HG03196 (cell line): Measurements from ENCODE around the gene ENOX1.
"Not testable (repeated sequence)": the region's sequence is repeated elsewhere in the genome, so short reads cannot be mapped to it uniquely, and the experiment has no call there.

Experiments
- ATAC-seq: cut with Tn5 transposase; IDR thresholded peaks from one replicate; pipeline ENCODE4 v1.9.1; 2021; ENCODE audit not compliant: unreplicated experiment

Gene ENOX1

GRCh38 chr13:43363156-43363953, 423.4 kb downstream of the ENOX1 start:
- ATAC-seq = no peak

DNA sequence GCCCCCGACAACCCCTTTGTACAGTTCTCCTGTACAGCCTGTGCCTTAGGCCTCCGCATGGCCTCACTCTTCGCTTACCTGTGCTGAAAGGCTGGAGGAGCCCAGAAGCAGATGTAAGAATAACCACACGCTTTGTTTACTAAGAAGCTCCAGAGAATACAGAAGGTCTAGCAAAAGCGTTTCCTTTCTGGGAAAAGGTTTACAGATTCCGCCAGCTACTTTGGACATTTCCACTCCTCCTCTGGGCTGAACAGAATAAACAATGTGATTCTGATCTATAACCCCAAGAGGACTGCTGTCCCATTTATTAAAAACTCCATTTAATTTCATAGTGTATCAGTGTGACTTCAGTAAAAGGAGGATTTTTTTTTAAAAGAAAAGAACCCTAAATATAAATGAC, 424.2 kb downstream of the ENOX1 start:
- ATAC-seq = no peak

DNA sequence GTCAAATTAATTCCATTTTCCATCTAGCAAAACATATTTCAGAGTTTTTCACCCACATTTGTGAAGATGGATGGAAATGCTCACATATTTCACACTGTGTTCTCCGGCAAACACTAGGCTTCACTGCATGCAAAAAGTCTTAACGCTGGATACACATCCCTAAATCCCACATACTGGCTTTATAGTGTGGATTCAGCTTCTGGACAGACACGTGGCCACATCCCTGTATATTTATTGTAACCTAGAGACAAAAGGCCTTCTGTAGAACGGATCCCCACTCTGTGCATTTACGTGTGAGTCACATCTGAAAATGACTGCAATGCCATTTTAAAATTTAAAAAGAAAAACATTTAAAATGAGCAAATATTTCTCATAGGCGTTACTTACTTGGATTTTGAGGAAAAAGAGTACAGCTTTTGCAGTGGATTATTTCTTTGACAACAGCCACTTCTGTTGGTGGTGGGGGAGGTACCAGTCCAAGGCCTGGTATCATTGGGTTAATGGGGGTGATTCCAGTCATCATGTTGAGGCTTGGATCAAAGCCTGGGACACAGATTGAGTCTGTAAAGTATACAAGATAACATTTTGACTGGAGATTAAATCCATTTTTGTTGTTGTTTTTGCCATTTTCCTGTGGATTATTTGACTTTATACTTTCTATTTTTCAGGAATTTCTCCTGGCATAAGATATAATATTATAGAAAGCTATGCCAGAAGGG, 425.7 kb downstream of the ENOX1 start:
- no peak for ATAC-seq

DNA sequence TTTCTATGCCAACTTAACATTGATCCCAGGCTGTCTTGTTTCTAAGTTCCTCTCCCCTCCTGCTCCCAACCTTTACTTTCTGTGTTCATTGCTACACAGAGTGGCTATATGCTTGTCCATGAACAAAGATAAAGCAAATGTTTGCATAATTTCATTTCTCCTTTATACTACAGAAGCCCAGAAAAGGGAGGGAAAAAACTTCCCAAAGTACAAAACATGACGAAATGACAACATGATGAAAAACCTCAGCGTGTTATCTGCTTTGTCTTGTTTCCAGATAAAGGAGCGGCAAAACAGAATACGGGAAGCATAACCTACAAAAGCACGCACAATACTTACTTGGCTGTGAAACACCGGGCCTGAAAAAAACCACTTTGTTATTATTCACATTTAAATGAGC, 426.6 kb downstream of the ENOX1 start:
- no peak for ATAC-seq

DNA sequence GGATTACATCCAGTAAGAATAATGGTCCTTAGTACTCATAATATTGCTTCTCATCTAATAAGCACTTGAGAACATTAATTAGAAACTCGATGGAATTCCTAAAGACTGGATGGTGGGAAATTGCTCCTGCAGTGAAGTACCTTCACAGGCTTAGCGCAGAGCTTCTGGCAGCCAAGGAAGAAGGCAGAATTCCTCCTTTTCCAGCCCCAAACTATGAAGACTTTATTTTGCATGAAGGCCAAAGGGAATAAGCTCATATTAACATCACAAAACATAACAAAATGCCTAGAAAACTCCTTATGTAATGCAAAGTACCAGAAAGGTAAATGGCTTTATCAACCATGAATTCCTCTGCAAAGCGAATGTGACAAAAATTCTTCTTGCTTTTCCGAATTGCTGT, 427.2 kb downstream of the ENOX1 start:
- ATAC-seq = no peak

- ATAC-seq = no peak
Observed at GRCh38 chr13:43357564-43357963, 429.2 kb downstream of the ENOX1 start.

DNA sequence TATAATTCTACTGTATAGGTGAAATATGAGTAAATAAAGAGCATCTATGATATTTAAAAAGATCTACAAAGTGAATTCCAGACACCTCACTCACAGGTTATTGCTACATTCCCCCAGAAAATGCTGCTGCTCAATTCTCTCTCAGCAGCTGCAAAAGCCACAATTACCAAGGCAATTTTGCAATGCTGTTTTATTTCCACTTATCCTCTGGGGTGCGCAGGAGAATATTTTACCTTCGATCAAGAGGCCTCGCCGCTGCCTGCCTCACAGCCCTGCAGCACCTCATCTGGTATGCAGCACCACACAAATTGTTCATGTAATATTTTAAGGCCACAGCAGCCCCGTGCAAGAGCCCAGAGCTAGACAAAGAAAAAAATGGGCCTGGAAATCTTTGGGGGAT, 430.2 kb downstream of the ENOX1 start:
- ATAC-seq = no peak

DNA sequence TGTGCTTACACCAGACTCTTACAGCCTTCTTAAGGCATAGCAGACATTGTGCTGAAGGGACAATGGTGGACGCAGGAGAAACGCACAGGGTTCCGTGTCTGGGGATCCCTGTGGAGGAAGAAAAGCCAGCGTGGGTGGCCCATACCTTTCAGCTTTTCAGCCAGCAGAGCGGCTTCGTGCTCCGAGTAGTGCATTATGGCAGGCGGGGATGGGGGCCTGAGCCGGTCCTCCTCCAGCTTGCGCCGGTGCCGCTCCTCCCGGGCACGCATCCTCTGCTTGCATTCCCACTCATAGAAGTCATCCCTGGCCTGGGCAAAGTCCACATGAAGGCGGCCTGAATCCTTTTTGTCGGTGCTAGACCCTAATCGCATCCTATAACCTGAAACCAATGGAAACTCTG, 431.0 kb downstream of the ENOX1 start:
- no peak for ATAC-seq

DNA sequence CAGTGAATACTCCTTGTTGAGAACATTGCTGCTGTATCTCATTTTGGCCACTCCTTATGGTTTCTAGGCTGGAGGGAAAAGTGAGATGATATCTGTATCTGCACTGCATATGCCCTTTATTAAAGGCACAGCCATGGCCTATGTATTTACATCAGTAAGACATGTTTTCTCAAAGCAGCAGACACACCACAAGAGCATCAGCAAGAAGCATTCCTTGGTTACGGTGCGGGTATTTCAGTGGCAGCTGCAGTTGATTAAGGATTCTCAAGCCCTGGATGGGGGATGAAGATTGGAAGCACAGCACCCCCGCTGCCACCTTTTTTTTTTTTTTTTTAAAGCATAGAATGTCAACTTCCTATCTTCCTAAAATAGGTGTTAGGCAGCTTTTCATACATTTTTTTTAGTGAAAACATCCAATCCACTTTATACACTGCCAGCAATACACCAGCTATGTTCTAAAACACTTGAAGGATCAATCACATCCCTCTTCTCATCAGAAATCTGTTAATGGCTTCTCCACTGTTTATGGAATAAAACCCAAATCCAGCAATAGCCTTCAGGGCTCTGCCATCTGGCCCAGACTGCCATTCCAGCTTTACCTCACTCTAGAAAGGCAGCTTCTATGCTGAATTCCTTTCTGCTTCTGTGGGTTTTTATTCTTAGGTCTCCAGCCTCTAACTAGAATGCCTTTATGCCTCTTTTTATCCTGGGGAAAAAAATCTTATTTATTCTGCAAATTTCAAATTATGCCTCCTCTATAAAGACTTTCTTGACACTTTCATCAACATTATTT, 432.4 kb downstream of the ENOX1 start:
- ATAC-seq = no peak

- no peak for ATAC-seq
Observed at GRCh38 chr13:43353631-43354030, 433.1 kb downstream of the ENOX1 start.

DNA sequence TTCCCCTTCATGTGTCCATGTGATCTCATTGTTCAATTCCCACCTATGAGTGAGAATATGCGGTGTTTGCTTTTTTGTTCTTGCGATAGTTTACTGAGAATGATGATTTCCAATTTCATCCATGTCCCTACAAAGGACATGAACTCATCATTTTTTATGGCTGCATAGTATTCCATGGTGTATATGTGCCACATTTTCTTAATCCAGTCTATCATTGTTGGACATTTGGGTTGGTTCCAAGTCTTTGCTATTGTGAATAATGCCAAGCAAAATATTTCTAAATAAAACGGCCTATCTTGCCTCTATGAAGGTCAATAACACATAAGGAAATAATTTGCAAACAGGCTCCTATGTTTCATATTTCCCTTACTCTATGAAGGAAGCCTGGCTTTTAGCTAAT, 435.2 kb downstream of the ENOX1 start:
- not testable (repeated sequence) for ATAC-seq

DNA sequence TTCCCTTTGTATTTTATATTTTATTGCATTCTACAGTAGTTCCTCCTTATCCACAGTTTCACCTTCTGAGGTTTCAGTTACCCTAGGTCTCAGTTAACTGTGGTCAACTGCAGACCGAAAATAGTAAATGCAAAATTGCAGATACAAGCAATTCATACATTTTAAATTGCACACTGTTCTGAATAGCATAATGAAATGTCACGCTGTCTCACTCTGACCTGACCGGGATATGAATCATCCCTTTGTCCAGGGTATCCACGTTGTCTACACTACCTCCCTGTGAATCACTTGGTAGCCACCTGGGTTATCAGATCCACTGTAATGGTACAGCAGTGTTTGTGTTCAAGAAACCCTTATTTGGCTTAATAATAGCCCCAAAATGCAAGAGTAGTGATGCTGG, 438.4 kb downstream of the ENOX1 start:
- no peak for ATAC-seq

DNA sequence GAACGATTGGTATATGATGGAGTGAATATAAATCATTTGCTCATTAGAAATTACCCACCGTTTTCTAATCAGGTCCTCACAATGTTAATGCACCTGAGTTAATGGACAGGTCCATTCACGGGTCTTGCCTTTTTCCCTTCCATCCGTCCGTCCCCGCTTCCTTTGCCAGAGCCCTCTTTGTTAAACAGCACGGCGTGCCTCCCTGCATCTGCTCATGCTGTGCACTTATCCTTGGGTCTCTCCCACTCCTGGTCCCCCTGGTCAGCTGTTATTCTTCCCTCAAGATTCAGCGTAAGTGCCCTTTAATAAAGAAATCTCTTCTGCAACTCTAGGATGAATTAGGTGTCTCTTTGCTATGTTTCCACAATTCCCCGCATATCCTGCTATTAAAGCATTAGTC, 438.9 kb downstream of the ENOX1 start:
- no peak for ATAC-seq

DNA sequence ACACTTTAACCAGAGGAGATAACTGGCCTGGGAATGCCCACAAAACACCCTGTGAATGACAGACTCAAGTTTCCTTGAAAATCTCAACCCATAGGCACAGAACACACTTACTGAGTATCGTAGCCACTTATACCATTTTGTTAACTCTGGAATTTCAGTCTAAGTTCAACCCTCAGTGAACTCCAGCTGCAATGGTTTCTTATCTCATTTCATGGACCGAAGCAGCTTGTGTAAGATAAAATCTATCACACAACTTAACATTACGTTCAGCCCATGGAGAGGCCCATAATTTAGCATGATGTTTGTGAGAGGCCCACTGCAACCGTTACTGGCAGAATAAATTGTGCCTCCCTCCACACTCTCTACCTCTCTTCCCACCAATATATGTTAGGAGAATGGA, 440.3 kb downstream of the ENOX1 start:
- ATAC-seq = no peak

DNA sequence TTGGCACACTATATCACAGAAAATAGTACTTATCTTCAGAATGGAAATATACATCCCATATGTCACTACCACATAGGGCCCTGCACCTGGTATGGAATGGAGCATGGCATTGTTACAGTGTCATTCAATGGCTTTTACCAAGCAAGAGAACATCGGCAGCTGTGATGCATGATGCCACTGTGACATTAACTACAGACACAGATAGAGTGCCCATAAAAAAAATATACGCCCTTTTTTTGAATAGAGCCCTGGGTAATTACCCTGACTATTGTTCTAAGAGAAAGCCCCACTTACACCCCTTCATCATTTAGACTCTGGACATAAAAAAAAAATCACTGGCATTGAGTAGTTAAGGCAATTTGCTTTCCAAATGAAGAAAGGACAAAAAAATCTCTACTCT, 443.1 kb downstream of the ENOX1 start:
- ATAC-seq = no peak

- ATAC-seq = no peak
Observed at GRCh38 chr13:43339805-43340550, 446.8 kb downstream of the ENOX1 start.

GRCh38 chr13:43339145-43339804, 447.5 kb downstream of the ENOX1 start:
- no peak for ATAC-seq

DNA sequence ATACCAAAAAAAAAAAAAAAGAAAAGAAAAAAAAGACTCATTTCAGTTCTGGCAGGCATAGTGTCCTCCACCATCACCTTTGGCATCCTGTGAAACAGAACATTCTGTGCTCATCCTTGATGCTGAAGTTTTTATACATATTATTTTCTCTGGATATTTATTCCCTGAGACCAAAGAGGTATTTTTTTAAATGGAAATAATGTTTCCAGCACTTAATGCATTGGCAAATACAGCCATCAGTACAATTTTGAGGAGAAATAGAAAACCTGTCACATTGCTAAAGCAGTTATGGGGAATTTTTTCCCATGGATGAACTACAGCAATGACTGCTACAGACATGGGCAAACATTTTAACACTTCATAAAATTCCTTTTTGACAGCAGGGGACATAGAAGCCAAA, 451.0 kb downstream of the ENOX1 start:
- no peak for ATAC-seq

- ATAC-seq = no peak
Observed at GRCh38 chr13:43333176-43333575, 453.6 kb downstream of the ENOX1 start.

DNA sequence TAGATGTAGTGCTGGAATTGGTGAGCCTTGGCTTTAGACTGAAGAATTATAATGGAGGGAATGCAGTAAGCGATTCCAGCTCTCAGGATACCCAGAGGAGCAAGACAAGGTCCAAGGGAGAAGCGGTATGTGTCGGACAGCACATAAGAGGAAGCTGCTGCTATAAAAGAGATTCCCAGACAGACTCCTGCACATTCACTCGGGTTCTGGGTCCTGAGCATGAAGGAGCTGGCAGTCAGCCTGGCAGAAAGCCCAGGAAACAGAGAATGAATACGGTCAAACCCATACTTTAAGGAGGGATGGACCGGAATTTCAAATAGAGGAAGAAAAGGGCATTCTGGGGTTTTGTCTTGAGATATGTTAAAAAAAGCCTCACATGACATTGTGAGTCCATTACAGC, 455.1 kb downstream of the ENOX1 start:
- no peak for ATAC-seq

DNA sequence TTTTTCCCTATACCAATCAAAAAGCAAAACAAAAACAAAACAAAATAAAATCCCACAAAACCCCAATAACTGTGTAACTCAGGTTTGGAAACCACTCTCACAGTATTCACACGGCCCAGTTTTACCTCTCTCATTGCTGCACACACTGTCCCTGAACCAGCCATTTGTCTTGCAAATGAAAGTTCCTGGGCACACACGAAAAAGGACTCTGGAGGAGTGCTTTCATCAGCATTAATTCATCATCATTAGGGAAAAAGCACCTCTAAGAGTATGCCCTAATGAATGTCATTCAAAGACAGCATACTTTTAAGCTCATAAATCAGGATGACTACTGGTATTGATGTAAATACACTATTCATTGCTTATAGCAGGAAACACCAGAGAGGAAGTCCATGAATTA, 457.1 kb downstream of the ENOX1 start:
- no peak for ATAC-seq
